Measurements from ENCODE around the gene GMCL2. TPM values are rescaled to one million over a fixed set of nuclear protein-coding genes. Genes with fewer than 3 reads are reported as not detected.

Gene GMCL2
- total RNA-seq, 1 experiment from 2014 or later, result not detected

GRCh38 chr5:178165581-178165980 is 21.6 kb downstream of the GMCL2 start:
- H3K27ac Mint-ChIP-seq (ENCODE audit: unreplicated experiment), result no peak overlapping the region
- CTCF ChIA-PET, result interaction anchor here (1.3 kb wide), 1 partner anchor 90 kb away, joined by 6 read pairs; no protein-coding TSS in a partner anchor
- intact Hi-C loops (cut with micrococcal nuclease; ENCODE audit: unreplicated experiment), result loop anchor here (2.0 kb wide), 1 partner anchor 19 kb away; no protein-coding TSS in a partner anchor

GRCh38 chr5:178163772-178164735 is 23.1 kb downstream of the GMCL2 start:
- intact Hi-C loops (cut with micrococcal nuclease; ENCODE audit: unreplicated experiment), result loop anchor here (1.0 to 2.0 kb wide), 2 partner anchors 17 to 88 kb away; no protein-coding TSS in a partner anchor
- Mint-ChIP-seq H3K36me3 (ENCODE audit: insufficient read depth, unreplicated experiment) (no peaks in the 10 kb centered on the region), H3K9me3 (ENCODE audit: unreplicated experiment) (no peaks in the 10 kb centered on the region), H3K27ac (ENCODE audit: unreplicated experiment) (no peak overlapping the region), H3K27me3 (ENCODE audit: insufficient read depth, unreplicated experiment) (peaks cover 14% of the 10 kb centered on the region), H3K4me3 (ENCODE audit: unreplicated experiment) (peak overlapping the region; percentile 24), H3K4me1 (ENCODE audit: low read depth, unreplicated experiment) (peaks cover 7% of the 10 kb centered on the region)
- no peaks in the 10 kb centered on the region; the same call in 1 of the 2 replicates for H3K27me3 ChIP-seq (replicated peaks; ENCODE audit: control insufficient read depth, insufficient read depth, low read length)
- CTCF ChIA-PET, result interaction anchor here (0.7 to 0.8 kb wide), 2 partner anchors 40 to 88 kb away, joined by 3 to 7 read pairs; no protein-coding TSS in a partner anchor
- DNase-seq, result peak; percentile 84 to 92
- POLR2A ChIA-PET, result interaction anchor here (0.6 kb wide), 1 partner anchor 10 kb away, joined by 3 read pairs; no protein-coding TSS in a partner anchor
- no peaks in the 10 kb centered on the region for H3K9me3 ChIP-seq
- H3K4me1 ChIP-seq, result 0 out of 2 replicates have a peak, but pooled peaks cover 4% of the 10 kb centered on the region
- no peaks in the 10 kb centered on the region for H3K36me3 ChIP-seq (ENCODE audit: control insufficient read depth, insufficient read depth, low read length)
- peak; percentile 96 to 98 for TF ChIP-seq CTCF (IDR thresholded peaks at IDR 0.05; ENCODE audit: insufficient read depth in 1 of 2, low read depth in 1 of 2, low read length in 1 of 2, severe bottlenecking in 1 of 2, unreplicated experiment in 1 of 2)
- no TSS peak for BruUV-seq (replicated peaks)
- H3K4me3 ChIP-seq (ENCODE audit: low read depth, low read length), result no peak overlapping the region

More at GRCh38 chr5:178165581-178165980, 21.6 kb downstream of the GMCL2 start:
- Mint-ChIP-seq H3K4me3 (ENCODE audit: unreplicated experiment) (no peak overlapping the region), H3K36me3 (ENCODE audit: insufficient read depth, unreplicated experiment) (no peaks in the 10 kb centered on the region), H3K9me3 (ENCODE audit: unreplicated experiment) (no peaks in the 10 kb centered on the region), H3K4me1 (ENCODE audit: low read depth, unreplicated experiment) (peaks cover 7% of the 10 kb centered on the region), H3K27me3 (ENCODE audit: insufficient read depth, unreplicated experiment) (peaks cover 14% of the 10 kb centered on the region)
- Histone ChIP-seq H3K27me3 (replicated peaks; ENCODE audit: control insufficient read depth, insufficient read depth, low read length) (no peaks in the 10 kb centered on the region; the same call in none of the 2 replicates), H3K36me3 (ENCODE audit: control insufficient read depth, insufficient read depth, low read length) (no peaks in the 10 kb centered on the region), H3K9me3 (no peaks in the 10 kb centered on the region), H3K4me3 (ENCODE audit: low read depth, low read length) (no peak overlapping the region), H3K4me1 (0 out of 2 replicates have a peak, but pooled peaks cover 4% of the 10 kb centered on the region)
- POLR2A ChIA-PET, result no interaction called here
- no TSS peak for BruUV-seq (replicated peaks)
- TF ChIP-seq CTCF (IDR thresholded peaks at IDR 0.05; ENCODE audit: insufficient read depth in 1 of 2, low read depth in 1 of 2, low read length in 1 of 2, severe bottlenecking in 1 of 2, unreplicated experiment in 1 of 2), result no peak
- DNase-seq, result no peak

- intact Hi-C loops (cut with micrococcal nuclease; ENCODE audit: unreplicated experiment), result no loop called here
- ChIA-PET POLR2A (no interaction called here), CTCF (interaction anchor here (0.7 to 1.4 kb wide), 3 partner anchors 9 to 87 kb away, joined by 3 to 9 read pairs (median 5); partner anchors contain the start of gene NHP2)
- no peak overlapping the region for H3K4me3 ChIP-seq (ENCODE audit: low read depth, low read length)
- no peaks in the 10 kb centered on the region for H3K9me3 ChIP-seq
- DNase-seq, result no peak
- TF ChIP-seq CTCF (IDR thresholded peaks at IDR 0.05; ENCODE audit: insufficient read depth in 1 of 2, low read depth in 1 of 2, low read length in 1 of 2, severe bottlenecking in 1 of 2, unreplicated experiment in 1 of 2), result no peak
- H3K4me3 Mint-ChIP-seq (ENCODE audit: unreplicated experiment), result no peak overlapping the region
- no peak overlapping the region for H3K27ac Mint-ChIP-seq (ENCODE audit: unreplicated experiment)
- H3K36me3 Mint-ChIP-seq (ENCODE audit: insufficient read depth, unreplicated experiment), result no peaks in the 10 kb centered on the region
- no peaks in the 10 kb centered on the region; the same call in 1 of the 2 replicates for H3K27me3 ChIP-seq (replicated peaks; ENCODE audit: control insufficient read depth, insufficient read depth, low read length)
- BruUV-seq (replicated peaks), result no TSS peak
- H3K27me3 Mint-ChIP-seq (ENCODE audit: insufficient read depth, unreplicated experiment), result peaks cover 14% of the 10 kb centered on the region
- H3K4me1 Mint-ChIP-seq (ENCODE audit: low read depth, unreplicated experiment), result peaks cover 7% of the 10 kb centered on the region
- no peaks in the 10 kb centered on the region for H3K36me3 ChIP-seq (ENCODE audit: control insufficient read depth, insufficient read depth, low read length)
- no peaks in the 10 kb centered on the region for H3K9me3 Mint-ChIP-seq (ENCODE audit: unreplicated experiment)
- 0 out of 2 replicates have a peak, but pooled peaks cover 4% of the 10 kb centered on the region for H3K4me1 ChIP-seq
Observed at GRCh38 chr5:178162481-178162880, 24.7 kb downstream of the GMCL2 start.
